PC-9 (cell line): ENCODE data around the gene PTCD3. TPM values are rescaled to one million over a fixed set of nuclear protein-coding genes. Genes with fewer than 3 reads are reported as not detected.

ENCODE experiments used
- BruUV-seq: library from RNA; stranded (reverse); fragments of 400-500 nt; replicated peaks from 2 replicates; lab custom pipeline; 2021; lab: Mats Ljungman, UMichigan
- CTCF ChIA-PET: fragments of 300-600 bp; sonication (Branson Sonifier 250); formaldehyde crosslinking; loops from one replicate; lab custom pipeline; 2022; ENCODE audit warnings: antibody characterized with exemption; lab: Charles Lee
- POLR2A ChIA-PET: fragments of 300-600 bp; sonication (Branson Sonifier 250); formaldehyde crosslinking; loops from one replicate; lab custom pipeline; 2022; ENCODE audit warnings: antibody characterized with exemption; ENCODE audit not compliant: unreplicated experiment; lab: Charles Lee
- DNase-seq, 2 experiments: peaks; one replicate each; pipeline versions ENCODE4 v3.0.0 to v3.0.0-alpha.2; 2015 to 2022; ENCODE audit warnings: mixed read lengths in 1 of 2
- H2AFZ ChIP-seq: fragments of 200-600 bp; sonication (generic); 2 replicates; pipeline ENCODE4 v1.8.1; 2017; ENCODE audit warnings: antibody characterized with exemption
- H3F3A ChIP-seq: fragments of 200-600 bp; sonication (generic); 2 replicates; pipeline ENCODE4 v1.8.1; 2017; ENCODE audit warnings: antibody characterized with exemption, mild to moderate bottlenecking, low read depth; ENCODE audit not compliant: insufficient read depth
- H3K27ac ChIP-seq: fragments of 200-600 bp; sonication (generic); 2 replicates; pipeline ENCODE4 v1.6.1; 2016; ENCODE audit warnings: mixed run types
- H3K27me3 ChIP-seq: fragments of 200-600 bp; sonication (generic); 2 replicates; pipeline ENCODE4 v1.6.1; 2016; ENCODE audit warnings: low read depth, mixed run types; ENCODE audit not compliant: insufficient read depth
- H3K36me3 ChIP-seq: fragments of 200-600 bp; sonication (generic); 2 replicates; pipeline ENCODE4 v1.6.1; 2016; ENCODE audit warnings: low read depth, mixed run types
- H3K4me1 ChIP-seq: fragments of 200-600 bp; sonication (generic); replicated peaks from 2 replicates; pipeline ENCODE4 v1.6.1; 2016; ENCODE audit warnings: mixed run types; ENCODE audit not compliant: insufficient read depth
- H3K4me2 ChIP-seq: fragments of 200-600 bp; sonication (generic); 2 replicates; pipeline ENCODE4 v1.6.1; 2017; ENCODE audit warnings: mixed run types
- H3K4me3 ChIP-seq: fragments of 200-600 bp; sonication (generic); 2 replicates; pipeline ENCODE4 v1.6.1; 2016; ENCODE audit warnings: mixed run types
- H3K79me2 ChIP-seq: fragments of 200-600 bp; sonication (generic); 2 replicates; pipeline ENCODE4 v1.6.1; 2017; ENCODE audit warnings: low read depth, mixed run types
- H3K9me2 ChIP-seq: fragments of 200-600 bp; sonication (generic); 2 replicates; pipeline ENCODE4 v1.8.1; 2017; ENCODE audit warnings: mild to moderate bottlenecking; ENCODE audit not compliant: insufficient read depth
- H3K9me3 ChIP-seq: fragments of 200-600 bp; sonication (generic); 2 replicates; pipeline ENCODE4 v1.8.1; 2016; ENCODE audit warnings: low read depth; ENCODE audit not compliant: insufficient read depth
- H4K20me1 ChIP-seq: fragments of 200-600 bp; sonication (generic); 2 replicates; pipeline ENCODE4 v1.8.1; 2017; ENCODE audit not compliant: insufficient read depth
- CTCF ChIP-seq: fragments of 200-600 bp; sonication (generic); conservative IDR thresholded peaks from 2 replicates; pipeline ENCODE4 v1.6.1; 2017; ENCODE audit warnings: mixed run types, antibody characterized with exemption, mild to moderate bottlenecking, moderate library complexity
- EZH2 ChIP-seq: fragments of 200-600 bp; sonication (generic); IDR thresholded peaks from 2 replicates; pipeline ENCODE4 v1.8.0; 2017; ENCODE audit warnings: antibody characterized with exemption, low read depth
- intact Hi-C: fragments of 100-400 bp; cut with micrococcal nuclease; formaldehyde crosslinking; loops from one replicate; pipeline ENCODE4 v1.10.0; 2022; ENCODE audit not compliant: unreplicated experiment
- total RNA-seq: library from RNA; stranded (reverse); gene quantifications from 2 replicates; pipeline ENCODE4 v1.2.3, GENCODE V29; 2021

Gene PTCD3
- total RNA-seq, 1 experiment from 2014 or later = 82.7 TPM

DNA sequence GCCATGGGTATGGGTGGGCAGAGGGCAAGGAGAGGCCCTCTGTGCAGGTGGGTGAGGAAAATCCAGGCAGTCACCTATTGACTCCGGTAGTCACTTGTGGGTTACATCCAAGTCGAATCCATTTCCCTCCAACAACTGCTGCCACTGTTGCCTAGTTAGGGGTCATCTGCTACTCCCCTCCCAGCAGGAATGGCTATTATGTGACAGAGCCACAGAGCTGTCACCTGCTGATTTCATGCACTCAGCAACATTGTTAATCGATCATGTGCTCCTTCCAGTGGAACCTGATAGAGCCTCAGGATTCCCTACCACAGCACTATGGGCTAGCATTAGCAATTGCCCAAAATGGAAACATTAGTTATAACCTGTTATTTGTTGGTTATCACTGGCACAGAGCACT lies 31.8 kb upstream of the PTCD3 start:
- Histone ChIP-seq H3K27ac (no peak overlapping the region), H2AFZ (no peak overlapping the region), H3K79me2 (no peaks in the 10 kb centered on the region), H3K4me1 (no peaks in the 10 kb centered on the region), H3K4me2 (no peak overlapping the region), H3K27me3 (no peaks in the 10 kb centered on the region), H3K36me3 (peaks cover 17% of the 10 kb centered on the region), H3K4me3 (no peak overlapping the region), H4K20me1 (no peaks in the 10 kb centered on the region), H3K9me3 (no peaks in the 10 kb centered on the region), H3K9me2 (no peaks in the 10 kb centered on the region), H3F3A (peaks cover 10% of the 10 kb centered on the region; the same call in 1 of the 2 replicates)
- no peak for DNase-seq
- no TSS peak for BruUV-seq
- TF ChIP-seq CTCF = no peak
- no peak for TF ChIP-seq EZH2
- POLR2A ChIA-PET = no interaction called here
- intact Hi-C loops = no loop called here
- CTCF ChIA-PET = no interaction called here

DNA sequence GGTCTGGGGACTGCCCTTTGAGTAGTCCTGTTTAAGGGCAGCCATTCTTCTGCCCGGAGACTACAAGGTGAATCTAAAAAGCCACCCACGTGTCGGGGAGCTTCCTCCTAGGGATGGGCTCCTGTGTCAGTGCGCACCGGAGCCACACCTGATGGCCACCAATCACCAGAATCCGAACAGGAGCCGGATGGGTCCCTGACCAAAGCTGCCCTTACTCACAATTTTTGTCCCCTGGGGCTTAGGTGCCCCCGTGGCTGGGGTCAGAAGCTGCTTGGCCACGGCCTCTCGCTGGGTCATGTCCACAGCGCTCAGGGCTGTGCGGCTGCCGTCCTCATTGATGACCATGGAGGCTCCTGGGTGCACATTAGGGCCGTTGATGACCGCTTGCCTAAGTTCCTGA lies 31.2 kb upstream of the PTCD3 start:
- Histone ChIP-seq H2AFZ (no peak overlapping the region), H3K9me2 (no peaks in the 10 kb centered on the region), H3K27me3 (no peaks in the 10 kb centered on the region), H3K79me2 (no peaks in the 10 kb centered on the region), H3K27ac (no peak overlapping the region), H3F3A (peaks cover 10% of the 10 kb centered on the region; the same call in 1 of the 2 replicates), H3K4me3 (no peak overlapping the region), H3K36me3 (peaks cover 16% of the 10 kb centered on the region; the same call in 1 of the 2 replicates), H3K4me1 (no peaks in the 10 kb centered on the region), H4K20me1 (no peaks in the 10 kb centered on the region), H3K4me2 (no peak overlapping the region), H3K9me3 (no peaks in the 10 kb centered on the region)
- BruUV-seq = no TSS peak
- TF ChIP-seq EZH2 (no peak), CTCF (no peak)
- ChIA-PET CTCF (no interaction called here), POLR2A (no interaction called here)
- intact Hi-C loops = no loop called here
- no peak for DNase-seq

DNA sequence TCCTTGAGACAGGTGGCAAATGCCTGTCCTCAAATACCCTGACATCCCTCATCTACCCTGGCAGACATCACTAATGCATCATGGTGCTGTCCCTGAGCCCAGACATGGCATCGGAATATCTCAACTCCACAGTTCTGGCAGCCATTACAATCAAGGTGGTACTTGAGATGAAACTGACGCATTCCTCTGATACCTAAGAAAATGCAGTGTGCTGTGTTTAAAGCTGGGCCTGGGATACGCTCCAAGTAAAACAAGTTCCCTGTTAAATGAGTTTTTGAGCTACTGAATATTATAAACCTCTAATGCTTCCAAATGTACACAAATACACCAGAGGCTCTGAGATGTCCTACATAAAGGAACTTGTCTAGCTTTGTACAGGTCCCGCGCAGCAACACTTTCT lies 30.1 kb upstream of the PTCD3 start:
- H3K9me3 ChIP-seq = no peaks in the 10 kb centered on the region
- no peaks in the 10 kb centered on the region for H3K9me2 ChIP-seq
- no peaks in the 10 kb centered on the region for H3K27me3 ChIP-seq
- CTCF ChIA-PET = interaction anchor here (0.7 kb wide), 1 partner anchor 248 kb away, joined by 3 read pairs; no protein-coding TSS in a partner anchor
- H3K36me3 ChIP-seq = peaks cover 23% of the 10 kb centered on the region
- no peak for DNase-seq
- POLR2A ChIA-PET = no interaction called here
- H2AFZ ChIP-seq = no peak overlapping the region
- H3K4me3 ChIP-seq = no peak overlapping the region
- BruUV-seq = no TSS peak
- intact Hi-C loops = no loop called here
- no peaks in the 10 kb centered on the region for H4K20me1 ChIP-seq
- H3K4me1 ChIP-seq = no peaks in the 10 kb centered on the region
- no peaks in the 10 kb centered on the region for H3K79me2 ChIP-seq
- H3K27ac ChIP-seq = no peak overlapping the region
- TF ChIP-seq EZH2 = no peak
- TF ChIP-seq CTCF = no peak
- no peak overlapping the region for H3K4me2 ChIP-seq
- H3F3A ChIP-seq = peaks cover 10% of the 10 kb centered on the region; the same call in 1 of the 2 replicates
